Loucy (cell line): ENCODE measurements around the gene GRK3.

ENCODE experiments used
- CTCF ChIP-seq: fragments of 200-600 bp; sonication (generic); conservative IDR thresholded peaks from 2 replicates; pipeline ENCODE4 v1.5.1; 2014; ENCODE audit warnings: mild to moderate bottlenecking, antibody characterized with exemption, low read length
- EZH2phosphoT487 ChIP-seq: fragments of 200-600 bp; IDR thresholded peaks from 2 replicates; pipeline ENCODE4 v1.6.1; 2018; ENCODE audit warnings: antibody characterized with exemption, mild to moderate bottlenecking, moderate library complexity, borderline replicate concordance

- no peak for TF ChIP-seq CTCF
- TF ChIP-seq EZH2phosphoT487: no peak
Observed at GRCh38 chr22:25741692-25742626, 177.5 kb downstream of the GRK3 start, which contains the start of gene MYO18B.
